Measurements from ENCODE around the gene AANAT.

DNA sequence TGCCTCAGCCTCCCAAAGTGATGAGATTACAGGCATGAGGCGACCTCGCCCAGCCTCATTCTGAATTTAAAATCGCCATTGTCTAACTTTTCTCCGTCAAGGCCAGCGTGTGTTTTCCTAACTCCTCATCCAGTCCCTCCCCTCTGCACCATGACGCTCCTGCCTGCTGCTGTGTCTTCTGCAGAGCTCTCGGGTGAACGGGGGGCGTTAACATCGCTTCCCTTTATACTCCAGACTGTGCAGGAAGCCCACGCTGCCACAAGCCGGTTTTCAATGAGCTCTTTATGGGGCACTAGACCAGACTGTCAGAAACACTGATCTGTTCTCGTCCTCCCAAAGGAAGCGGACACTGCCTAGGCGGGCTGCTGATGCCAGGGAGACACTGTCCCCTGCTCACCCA lies 13.2 kb downstream of the AANAT start:
- TF ChIP-seq POLR2A (IDR thresholded peaks at IDR 0.05) = no peak
- TF ChIP-seq, protein P1, sequence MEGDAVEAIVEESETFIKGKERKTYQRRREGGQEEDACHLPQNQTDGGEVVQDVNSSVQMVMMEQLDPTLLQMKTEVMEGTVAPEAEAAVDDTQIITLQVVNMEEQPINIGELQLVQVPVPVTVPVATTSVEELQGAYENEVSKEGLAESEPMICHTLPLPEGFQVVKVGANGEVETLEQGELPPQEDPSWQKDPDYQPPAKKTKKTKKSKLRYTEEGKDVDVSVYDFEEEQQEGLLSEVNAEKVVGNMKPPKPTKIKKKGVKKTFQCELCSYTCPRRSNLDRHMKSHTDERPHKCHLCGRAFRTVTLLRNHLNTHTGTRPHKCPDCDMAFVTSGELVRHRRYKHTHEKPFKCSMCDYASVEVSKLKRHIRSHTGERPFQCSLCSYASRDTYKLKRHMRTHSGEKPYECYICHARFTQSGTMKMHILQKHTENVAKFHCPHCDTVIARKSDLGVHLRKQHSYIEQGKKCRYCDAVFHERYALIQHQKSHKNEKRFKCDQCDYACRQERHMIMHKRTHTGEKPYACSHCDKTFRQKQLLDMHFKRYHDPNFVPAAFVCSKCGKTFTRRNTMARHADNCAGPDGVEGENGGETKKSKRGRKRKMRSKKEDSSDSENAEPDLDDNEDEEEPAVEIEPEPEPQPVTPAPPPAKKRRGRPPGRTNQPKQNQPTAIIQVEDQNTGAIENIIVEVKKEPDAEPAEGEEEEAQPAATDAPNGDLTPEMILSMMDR (IDR thresholded peaks at IDR 0.05) = no peak
